GM23338 (cell line): ENCODE results near the gene RPL27A. TPM values are rescaled to one million over a fixed set of nuclear protein-coding genes. Genes with fewer than 3 reads are reported as not detected.

Experiments used
- ATAC-seq: fragments of 200-7000 bp; cut with Tn5 transposase; 3 replicates; pipeline ENCODE4 v1.9.1; 2020
- DNase-seq: peaks from one replicate; pipeline ENCODE4 v3.0.0-alpha.2; 2015; ENCODE audit warnings: low spot score
- H2AFZ ChIP-seq: fragments of 200-600 bp; sonication (generic); 2 replicates; pipeline ENCODE4 v1.8.0; 2016; ENCODE audit warnings: antibody characterized with exemption, mild to moderate bottlenecking, moderate library complexity
- H3F3A ChIP-seq: fragments of 200-600 bp; sonication (generic); replicated peaks from 2 replicates; pipeline ENCODE4 v1.8.0; 2017; ENCODE audit warnings: antibody characterized with exemption, mixed run types, low read depth
- H3K27ac ChIP-seq: fragments of 200-600 bp; sonication (generic); 2 replicates; pipeline ENCODE4 v1.6.1; 2016; ENCODE audit warnings: low read depth
- H3K27me3 ChIP-seq: fragments of 200-600 bp; sonication (generic); 2 replicates; pipeline ENCODE4 v1.8.0; 2016; ENCODE audit warnings: mild to moderate bottlenecking, mixed run types, moderate library complexity; ENCODE audit not compliant: insufficient read depth
- H3K36me3 ChIP-seq: fragments of 200-600 bp; sonication (generic); 2 replicates; pipeline ENCODE4 v1.8.0; 2016; ENCODE audit warnings: mild to moderate bottlenecking; ENCODE audit not compliant: insufficient read depth
- H3K4me1 ChIP-seq: fragments of 200-600 bp; sonication (generic); 2 replicates; pipeline ENCODE4 v1.8.0; 2016; ENCODE audit warnings: mild to moderate bottlenecking, moderate library complexity; ENCODE audit not compliant: insufficient read depth
- H3K4me2 ChIP-seq: fragments of 200-600 bp; sonication (generic); 2 replicates; pipeline ENCODE4 v1.7.1; 2017; ENCODE audit warnings: mixed run types
- H3K4me3 ChIP-seq: fragments of 200-600 bp; sonication (generic); 2 replicates; pipeline ENCODE4 v1.6.1; 2016; ENCODE audit warnings: mixed run types
- H3K79me2 ChIP-seq: fragments of 200-600 bp; sonication (generic); replicated peaks from 2 replicates; pipeline ENCODE4 v1.8.0; 2017; ENCODE audit warnings: mild to moderate bottlenecking; ENCODE audit not compliant: insufficient read depth
- H3K9me2 ChIP-seq: fragments of 200-600 bp; sonication (generic); 2 replicates; pipeline ENCODE4 v1.8.0; 2017; ENCODE audit not compliant: insufficient read depth
- H4K20me1 ChIP-seq: fragments of 200-600 bp; sonication (generic); replicated peaks from 2 replicates; pipeline ENCODE4 v1.8.0; 2017; ENCODE audit warnings: mild to moderate bottlenecking; ENCODE audit not compliant: insufficient read depth
- H3K27ac Mint-ChIP-seq: 2 replicates; pipeline ENCODE4 v1.8.0; 2020; ENCODE audit warnings: inconsistent platforms, mild to moderate bottlenecking, moderate library complexity, mixed read lengths
- H3K27me3 Mint-ChIP-seq: 3 replicates; pipeline ENCODE4 v1.8.0; 2022; ENCODE audit warnings: low read depth, mild to moderate bottlenecking, moderate library complexity, mixed read lengths, inconsistent platforms; ENCODE audit not compliant: insufficient read depth, poor library complexity
- H3K36me3 Mint-ChIP-seq: 3 replicates; pipeline ENCODE4 v1.8.0; 2021; ENCODE audit warnings: low read depth, mild to moderate bottlenecking, inconsistent platforms, moderate library complexity, mixed read lengths
- H3K4me1 Mint-ChIP-seq: 3 replicates; pipeline ENCODE4 v1.8.0; 2020; ENCODE audit warnings: mild to moderate bottlenecking, inconsistent platforms, mixed read lengths
- H3K4me3 Mint-ChIP-seq: 3 replicates; pipeline ENCODE4 v1.8.0; 2021; ENCODE audit warnings: moderate library complexity, mild to moderate bottlenecking, inconsistent platforms, mixed read lengths
- H3K9me3 Mint-ChIP-seq: 3 replicates; pipeline ENCODE4 v1.8.0; 2020; ENCODE audit warnings: moderate library complexity, mild to moderate bottlenecking, inconsistent platforms, mixed read lengths
- CTCF ChIP-seq, 2 experiments: fragments of 200-600 bp in 1 of 2; sonication (generic) in 1 of 2; conservative IDR thresholded peaks; 2 replicates each; pipeline versions ENCODE4 v1.5.1 to v1.6.1; 2016 to 2017; ENCODE audit warnings: antibody characterized with exemption in 2 of 2, low read depth in 2 of 2, mild to moderate bottlenecking in 2 of 2, moderate library complexity in 1 of 2
- ETS1 ChIP-seq: IDR thresholded peaks from 2 replicates; pipeline ENCODE4 v1.6.1; 2016; ENCODE audit warnings: antibody characterized with exemption
- EZH2 ChIP-seq: fragments of 200-600 bp; sonication (generic); IDR thresholded peaks from one replicate; pipeline ENCODE4 v1.8.0; 2017; ENCODE audit warnings: antibody characterized with exemption, mild to moderate bottlenecking, low read depth; ENCODE audit not compliant: unreplicated experiment
- JUNB ChIP-seq: IDR thresholded peaks from one replicate; pipeline ENCODE4 v1.6.1; 2016; ENCODE audit warnings: antibody characterized with exemption; ENCODE audit not compliant: unreplicated experiment
- NANOG ChIP-seq: IDR thresholded peaks from 2 replicates; pipeline ENCODE4 v1.6.1; 2016; ENCODE audit warnings: antibody characterized with exemption, borderline replicate concordance
- POLR2AphosphoS5 ChIP-seq: IDR thresholded peaks from 2 replicates; pipeline ENCODE4 v1.6.1; 2016; ENCODE audit warnings: antibody characterized with exemption, low read depth
- STAT1 ChIP-seq: IDR thresholded peaks from one replicate; pipeline ENCODE4 v1.6.1; 2016; ENCODE audit warnings: antibody characterized with exemption; ENCODE audit not compliant: unreplicated experiment
- ZNF462 ChIP-seq: fragments of 250-450 bp; sonication (Bioruptor Pico); IDR thresholded peaks from 2 replicates; pipeline ENCODE4 v1.5.0; 2020; ENCODE audit warnings: mild to moderate bottlenecking, moderate library complexity
- polyA plus RNA-seq: library from polyadenylated mRNA; unstranded; fragments of >200 nt; fragmentation: Nextera tagmentation; extraction: Ambion mirVana; gene quantifications from 2 replicates; pipeline ENCODE4 v1.2.1, GENCODE V29; 2016
- total RNA-seq: library from RNA; depleted of rRNA; stranded (reverse); fragments of >200 nt; shearing (Covaris generic); gene quantifications from 2 replicates; pipeline ENCODE4 v1.2.3, GENCODE V29; 2014

The RPL27A gene
- total and polyA plus RNA-seq, 2 experiments from 2014 or later = 1,283 to 3,167 TPM

- TF ChIP-seq ZNF462 (CRISPR knock-in tag) = no peak
- TF ChIP-seq EZH2 = no peak
- no peak for TF ChIP-seq ETS1
- no peak for TF ChIP-seq POLR2AphosphoS5
- TF ChIP-seq JUNB = no peak
- TF ChIP-seq STAT1 = no peak
- no peak for TF ChIP-seq NANOG
Measured at GRCh38 chr11:8721609-8722500, 39.3 kb downstream of the RPL27A start (continued).

- H3K36me3 Mint-ChIP-seq = no peaks in the 10 kb centered on the region; the same call in 2 of the 3 replicates
- peaks cover 11% of the 10 kb centered on the region; the same call in 1 of the 2 replicates for H3K4me1 ChIP-seq
- no peak overlapping the region for H3K4me3 ChIP-seq
- TF ChIP-seq CTCF (conservative IDR thresholded peaks at IDR 0.05; ENCODE audit: low read depth in 2 of 2) = 0 out of 4 replicates have a peak, but pooled peaks of 1 of the 2 experiments have one; percentile 11
- TF ChIP-seq NANOG = no peak
- H3K9me2 ChIP-seq = no peaks in the 10 kb centered on the region
- H3K27me3 Mint-ChIP-seq = peaks cover 16% of the 10 kb centered on the region
- no peaks in the 10 kb centered on the region for H3K9me3 Mint-ChIP-seq
- H4K20me1 ChIP-seq = no peaks in the 10 kb centered on the region
- H3K27me3 ChIP-seq = no peaks in the 10 kb centered on the region
- H3F3A ChIP-seq = no peaks in the 10 kb centered on the region
- H3K4me1 Mint-ChIP-seq = peaks cover 51% of the 10 kb centered on the region
- H3K79me2 ChIP-seq = no peaks in the 10 kb centered on the region
- DNase-seq (no peak), ATAC-seq (no peak)
- no peak overlapping the region for H2AFZ ChIP-seq
- H3K4me2 ChIP-seq = no peak overlapping the region
- no peak overlapping the region for H3K27ac ChIP-seq
- H3K27ac Mint-ChIP-seq = no peak overlapping the region; the same call in 1 of the 2 replicates
- no peak overlapping the region for H3K4me3 Mint-ChIP-seq
- no peaks in the 10 kb centered on the region for H3K36me3 ChIP-seq
Measured at GRCh38 chr11:8722809-8723208, 40.2 kb downstream of the RPL27A start.
